HG03571 (cell line): ENCODE measurements around the gene DDX24.

Source experiments
- ATAC-seq: cut with Tn5 transposase; IDR thresholded peaks from one replicate; pipeline ENCODE4 v1.9.1; 2021; ENCODE audit not compliant: unreplicated experiment

Gene DDX24

DNA sequence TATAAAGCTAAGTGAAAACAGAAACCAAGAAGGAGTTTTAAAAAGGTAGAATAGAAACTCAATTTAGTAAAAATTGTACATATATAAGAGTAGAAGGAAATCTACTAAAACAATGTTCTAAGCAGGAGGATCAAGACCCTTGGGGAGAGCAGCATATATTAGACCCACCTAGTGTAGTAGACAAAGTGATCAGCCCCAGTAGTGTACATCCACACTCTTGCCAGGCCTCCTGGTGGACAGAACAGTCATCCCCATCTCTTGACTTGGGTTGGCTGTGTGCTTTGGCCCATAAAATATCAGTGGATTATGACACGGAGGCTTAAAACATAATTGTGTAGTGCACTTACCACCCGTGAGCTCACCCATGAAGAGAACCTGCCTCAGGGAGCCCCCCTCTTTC, 65.8 kb downstream of the DDX24 start:
- no peak for ATAC-seq

DNA sequence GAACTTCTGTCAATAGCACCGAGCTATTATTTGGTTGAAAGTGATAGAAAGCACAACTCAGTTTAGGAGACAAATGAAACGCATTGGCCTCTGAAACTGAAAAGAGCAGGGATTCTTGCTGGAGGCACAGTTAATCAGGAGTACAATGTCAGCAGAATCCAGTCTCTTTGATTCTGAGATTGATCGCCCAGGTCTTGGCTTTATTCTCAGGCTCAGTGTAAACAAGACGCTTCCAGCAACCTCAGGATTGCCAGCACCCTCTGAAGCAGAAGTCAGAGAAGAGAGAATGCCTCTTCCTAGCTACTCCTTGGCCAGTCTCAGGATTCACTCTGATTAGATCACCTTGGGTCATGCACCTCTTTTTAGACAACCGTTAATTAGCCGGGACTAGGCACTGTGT, 66.6 kb downstream of the DDX24 start:
- no peak for ATAC-seq

DNA sequence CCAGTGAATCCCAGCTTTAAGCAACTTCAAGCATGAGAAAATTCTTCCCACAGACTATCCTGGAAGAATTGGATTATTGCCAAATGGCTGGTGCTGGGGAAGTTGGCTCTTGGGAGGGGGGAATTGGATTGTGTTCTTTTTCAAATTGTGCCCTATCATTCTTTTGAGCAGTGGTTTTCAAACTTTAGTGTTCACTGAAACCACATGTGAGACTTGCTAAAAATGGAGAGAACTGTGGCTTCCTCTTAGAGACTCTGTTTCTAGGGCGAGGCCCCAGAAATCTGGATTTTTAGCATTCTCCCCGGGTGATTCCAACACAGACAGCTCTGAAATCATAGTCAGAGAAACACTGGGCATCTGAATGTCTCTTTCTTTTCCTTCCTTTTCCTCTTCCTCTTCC, 69.2 kb downstream of the DDX24 start:
- no peak for ATAC-seq

DNA sequence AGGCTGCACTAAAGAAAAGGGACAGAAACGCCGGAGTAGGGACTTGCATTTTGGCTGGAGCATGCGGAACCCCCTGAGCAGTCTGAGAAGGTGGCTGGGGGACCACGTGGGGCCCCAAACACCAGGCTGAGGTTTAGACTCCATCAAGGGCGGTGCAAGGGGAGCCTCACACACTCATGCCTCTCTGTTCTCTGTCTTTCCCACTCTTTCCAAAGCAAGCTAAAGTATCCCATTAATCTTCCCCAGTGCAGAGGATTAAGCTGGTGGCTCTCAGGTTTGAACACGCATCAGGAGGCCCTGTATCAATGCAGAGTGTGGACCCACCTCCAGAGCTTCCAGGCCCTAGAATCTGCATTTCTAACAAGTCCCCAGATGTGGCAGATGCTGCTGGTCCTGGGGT, 70.4 kb downstream of the DDX24 start:
- ATAC-seq: no peak

DNA sequence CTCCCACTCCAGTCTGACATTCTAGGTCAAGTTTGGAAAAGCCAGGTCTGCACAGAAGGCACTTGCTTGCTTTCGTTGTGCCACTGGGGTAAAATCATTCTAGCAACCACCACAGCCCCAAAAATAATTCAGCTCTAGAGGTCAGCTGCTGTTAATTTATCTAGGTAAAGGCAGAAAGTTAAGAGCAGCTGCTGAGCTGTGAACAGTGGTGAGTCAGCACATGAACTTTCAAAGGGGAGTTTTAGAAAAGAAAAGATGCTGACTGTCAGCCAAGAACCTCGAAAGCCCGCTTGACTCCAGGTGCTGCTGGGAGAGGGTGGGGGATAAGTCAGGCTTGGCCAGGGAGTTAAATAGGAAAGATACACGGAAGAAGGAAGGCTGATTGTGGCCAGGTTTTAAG, 71.2 kb downstream of the DDX24 start:
- ATAC-seq: no peak

DNA sequence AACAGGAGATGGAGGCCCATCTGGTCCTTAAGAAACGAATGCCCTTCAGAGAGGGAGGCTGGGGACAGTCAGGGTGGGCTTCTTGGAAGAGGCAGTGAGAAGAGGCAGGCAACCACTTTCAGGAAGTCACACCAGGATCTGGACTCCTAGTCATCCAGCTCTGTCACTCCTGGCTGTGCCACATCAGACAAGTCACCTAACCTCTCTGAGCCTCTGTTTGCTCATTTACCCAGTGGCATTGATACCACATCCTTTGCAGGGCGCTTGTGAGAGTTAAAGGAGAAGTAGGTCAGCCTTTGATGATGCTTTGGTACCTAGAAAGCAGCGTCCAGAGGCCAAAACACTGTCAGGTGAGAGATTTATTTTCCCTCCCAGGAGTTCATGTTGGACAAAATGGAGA, 72.8 kb downstream of the DDX24 start:
- no peak for ATAC-seq

DNA sequence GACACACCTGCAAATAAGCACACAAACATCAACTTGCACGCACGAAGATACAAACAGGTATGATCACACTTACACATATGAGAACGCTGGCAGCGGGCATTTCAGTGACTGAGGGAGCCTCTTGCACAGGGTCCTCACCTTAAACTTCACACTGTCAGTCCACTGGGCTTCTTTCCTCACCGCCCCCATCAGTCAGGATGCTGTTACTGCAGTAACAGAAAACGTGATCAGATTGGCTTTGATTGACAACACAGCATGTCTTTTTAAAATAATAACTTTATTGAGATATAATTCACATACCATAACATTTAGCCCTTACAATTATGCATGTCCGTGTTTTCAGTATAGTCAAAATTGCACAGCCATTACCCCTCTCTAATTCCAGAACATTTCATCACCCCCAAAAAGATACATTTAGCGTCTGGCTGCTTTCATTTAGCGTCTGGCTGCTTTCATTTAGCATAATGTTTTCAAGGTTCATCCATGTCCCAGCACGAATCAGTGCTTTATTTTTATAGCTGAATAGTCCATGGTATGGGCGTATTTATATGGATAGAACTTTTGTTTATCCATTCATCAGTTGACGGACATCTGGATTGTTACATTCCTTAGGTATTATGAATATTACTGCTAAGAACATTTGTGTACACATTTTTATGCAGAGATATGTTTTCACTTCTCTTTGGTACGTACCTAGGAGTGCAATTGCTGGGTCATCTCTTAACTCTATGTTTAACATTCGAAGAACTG, 75.5 kb downstream of the DDX24 start:
- ATAC-seq: no peak

DNA sequence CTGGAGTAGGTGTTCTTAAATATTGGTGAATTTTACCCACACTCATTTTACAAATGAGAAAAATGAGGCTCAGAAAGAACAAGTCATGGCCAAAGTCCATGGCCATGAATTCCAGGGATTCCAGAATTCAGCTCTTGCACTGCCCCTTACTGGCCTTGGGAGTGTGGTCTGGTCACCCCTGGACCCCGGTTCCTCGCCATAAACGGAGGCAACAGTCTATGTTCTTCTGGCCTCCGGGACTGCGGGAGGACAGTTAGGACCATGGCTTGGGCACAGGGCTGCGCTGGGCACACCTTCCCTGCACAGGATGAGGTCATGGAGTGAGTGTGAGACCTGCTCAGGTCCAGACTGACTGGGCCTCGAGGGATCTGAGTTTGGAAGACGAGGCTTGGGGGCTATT, 77.0 kb downstream of the DDX24 start:
- no peak for ATAC-seq

DNA sequence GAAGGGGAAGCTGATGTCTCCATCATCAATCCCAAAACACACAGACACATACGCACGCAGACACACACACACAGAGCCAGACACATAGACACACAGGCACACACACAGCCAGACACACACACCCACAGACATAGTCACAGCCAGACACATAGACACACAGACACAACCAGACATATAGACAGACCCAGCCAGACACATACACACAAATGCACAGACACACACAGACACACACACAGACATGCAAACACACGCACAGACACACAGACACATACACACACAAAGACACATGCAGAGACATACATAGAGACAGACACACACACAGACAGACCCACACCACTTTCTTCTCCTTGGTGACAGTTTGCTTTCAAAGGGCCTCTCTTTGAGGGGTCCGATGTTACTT, 77.6 kb downstream of the DDX24 start:
- ATAC-seq: no peak

DNA sequence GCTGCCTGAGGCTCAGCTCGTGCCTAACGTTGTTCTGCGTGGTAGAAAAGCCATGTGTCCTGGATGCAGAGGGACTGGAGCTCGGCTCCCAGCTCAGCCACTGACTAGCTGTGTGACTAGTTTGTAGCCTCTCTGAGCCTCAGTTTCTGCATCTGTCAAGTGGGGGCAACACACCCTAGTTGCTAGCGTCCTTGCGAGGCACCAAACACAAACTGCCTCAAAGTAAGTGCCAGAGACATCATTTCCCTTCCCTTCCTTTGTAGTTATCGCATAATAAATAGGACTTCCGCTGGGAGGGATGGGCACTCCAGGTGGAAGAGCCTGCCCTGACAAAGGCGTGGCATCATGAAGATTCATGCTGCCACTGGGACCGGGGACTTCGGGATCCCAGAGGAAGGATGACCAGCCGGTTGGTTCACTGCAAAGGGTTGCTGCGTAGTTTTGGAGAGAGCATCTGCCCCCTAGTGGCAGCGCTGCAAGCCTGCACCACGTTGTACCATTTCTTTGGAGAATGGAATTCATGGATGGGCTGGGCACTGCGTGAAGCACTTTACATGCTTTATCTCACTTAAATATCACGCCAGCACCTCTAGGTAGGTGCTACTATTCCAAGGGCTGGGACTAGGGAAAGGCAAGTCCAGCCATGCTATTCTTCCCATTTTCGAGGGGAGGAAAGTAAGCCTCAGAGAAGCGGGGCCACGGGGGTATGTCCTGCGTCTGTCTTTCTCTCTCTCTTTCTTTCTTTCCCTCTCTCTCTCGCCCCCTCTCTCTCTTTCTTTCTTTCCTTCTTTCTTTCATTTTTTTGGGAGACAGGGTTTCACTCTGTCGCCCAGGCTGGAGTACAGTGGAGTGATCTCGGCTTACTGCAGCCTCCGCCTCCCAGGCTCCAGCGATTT, 79.3 kb downstream of the DDX24 start:
- peak; percentile 69 for ATAC-seq

DNA sequence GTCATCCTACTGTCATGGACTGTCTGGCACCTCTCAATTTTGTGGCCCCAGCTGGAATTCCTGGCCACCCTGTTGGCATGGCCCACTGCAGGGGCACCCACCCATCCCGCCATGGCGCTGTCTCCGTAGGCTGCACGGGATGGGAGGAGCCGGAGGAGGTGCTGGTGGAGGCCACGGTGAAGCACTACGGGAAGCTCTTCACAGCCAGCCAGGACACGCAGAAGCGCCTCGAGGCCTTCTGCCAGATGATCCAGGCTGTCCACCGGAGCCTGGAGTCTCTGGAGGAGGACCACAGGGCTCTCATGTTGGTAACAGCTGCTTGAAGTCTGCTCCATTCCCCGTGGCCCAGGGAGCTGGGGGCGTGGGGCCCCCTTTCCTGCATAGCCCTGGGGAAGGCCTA, 80.0 kb downstream of the DDX24 start:
- ATAC-seq: no peak

DNA sequence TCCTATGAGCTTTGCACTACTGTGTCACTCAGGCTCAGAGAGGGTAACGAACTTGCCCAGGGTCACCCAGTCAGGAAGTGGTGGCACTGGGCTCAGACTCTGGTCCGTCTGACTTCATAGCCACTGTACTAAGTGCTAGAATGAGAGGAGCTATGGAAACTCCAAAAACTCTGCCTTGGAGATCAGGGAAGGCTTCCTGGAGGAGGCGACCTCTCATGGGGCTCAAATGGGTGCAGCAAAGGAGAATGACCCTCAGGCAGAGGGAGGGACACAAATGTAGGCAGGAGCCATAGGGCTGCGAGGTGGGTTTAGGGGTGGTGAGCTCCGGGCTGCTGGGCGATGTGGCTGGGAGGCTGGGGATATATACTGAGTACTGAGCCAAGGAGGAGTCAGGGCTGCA, 80.7 kb downstream of the DDX24 start:
- ATAC-seq: no peak

DNA sequence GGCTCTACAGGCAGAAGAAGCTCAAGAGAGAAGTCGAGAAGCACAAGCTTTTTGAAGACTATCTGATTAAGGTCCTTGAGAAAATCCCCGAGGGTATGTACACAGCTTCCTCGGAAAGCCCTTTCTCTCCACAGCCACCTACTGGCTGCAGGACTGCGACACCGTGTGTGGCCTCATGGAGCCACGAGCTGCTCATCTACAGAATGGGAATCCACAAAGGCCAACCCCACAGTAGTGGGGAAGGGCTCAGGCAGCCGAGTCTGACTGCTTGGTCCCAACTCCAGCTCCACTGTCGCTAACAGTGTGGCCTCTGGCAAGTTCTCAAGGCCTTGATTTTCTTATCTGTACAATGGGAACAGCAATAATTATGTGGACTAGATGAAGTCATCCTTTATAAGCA, 81.4 kb downstream of the DDX24 start:
- peak; percentile 39 for ATAC-seq

DNA sequence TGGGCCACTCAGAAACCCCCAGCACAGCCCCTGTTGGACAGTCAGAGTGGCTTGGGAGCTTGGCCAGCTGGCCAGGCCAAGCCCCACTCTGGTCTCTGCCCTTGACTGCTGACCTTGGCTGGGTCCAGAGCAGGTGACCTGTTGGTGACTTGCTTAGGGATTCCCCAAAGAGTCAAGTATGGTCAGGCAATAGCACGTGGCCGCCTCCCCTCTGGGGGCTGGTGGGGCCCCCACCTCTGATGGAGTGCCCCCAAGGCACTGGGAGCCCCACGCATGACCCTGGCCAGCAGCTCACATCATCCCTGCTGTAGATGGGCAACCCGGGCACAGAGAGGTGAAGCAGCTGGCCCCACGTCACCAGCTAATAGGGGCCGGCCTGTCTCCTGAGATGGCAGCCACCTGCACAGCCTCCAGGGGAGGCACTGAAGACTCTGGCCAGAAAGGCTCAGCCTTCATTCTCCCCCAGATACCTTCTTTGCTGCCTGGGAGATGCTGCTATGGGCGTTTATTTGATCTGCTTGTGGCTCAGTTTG, 82.1 kb downstream of the DDX24 start:
- ATAC-seq: no peak
